GM12892 (cell line): ENCODE results near the gene HS1BP3.

Experiments
- POLR2A ChIP-seq: IDR thresholded peaks from 2 replicates; pipeline ENCODE4 v1.6.1; 2011; ENCODE audit warnings: low read depth, low read length, control low read depth
- POLR2AphosphoS5 ChIP-seq: IDR thresholded peaks from 2 replicates; pipeline ENCODE4 v1.6.1; 2011; ENCODE audit warnings: low read depth, low read length, control low read depth

GRCh38 chr2:20596193-20596972 is 54.5 kb downstream of the HS1BP3 start:
- TF ChIP-seq POLR2A: no peak
- TF ChIP-seq POLR2AphosphoS5: no peak
